Measurements from ENCODE around the gene YBX3. TPM values are rescaled to one million over a fixed set of nuclear protein-coding genes. Genes with fewer than 3 reads are reported as not detected.

YBX3 gene
- polyA plus RNA-seq, 1 donor = 233 TPM

DNA sequence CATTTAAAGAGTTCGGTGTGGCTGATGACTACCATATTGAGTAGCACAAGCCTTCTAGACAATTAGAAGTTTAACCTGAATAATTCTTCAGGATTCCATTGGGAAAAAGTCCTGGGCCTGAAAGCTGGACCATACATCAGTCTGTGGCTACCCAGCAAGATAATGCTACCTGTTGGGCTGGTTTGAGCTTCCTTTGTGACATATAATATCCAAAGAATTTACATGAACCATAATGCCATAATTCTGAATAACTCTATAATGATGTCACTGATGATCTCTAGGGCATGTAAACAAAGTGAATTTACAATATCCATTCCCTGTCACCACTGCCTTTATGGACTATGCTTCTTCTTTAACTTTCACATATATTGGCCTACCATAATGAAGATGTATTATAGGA, 3.8 kb upstream of the YBX3 start:
- DNase-seq = no peak

DNA sequence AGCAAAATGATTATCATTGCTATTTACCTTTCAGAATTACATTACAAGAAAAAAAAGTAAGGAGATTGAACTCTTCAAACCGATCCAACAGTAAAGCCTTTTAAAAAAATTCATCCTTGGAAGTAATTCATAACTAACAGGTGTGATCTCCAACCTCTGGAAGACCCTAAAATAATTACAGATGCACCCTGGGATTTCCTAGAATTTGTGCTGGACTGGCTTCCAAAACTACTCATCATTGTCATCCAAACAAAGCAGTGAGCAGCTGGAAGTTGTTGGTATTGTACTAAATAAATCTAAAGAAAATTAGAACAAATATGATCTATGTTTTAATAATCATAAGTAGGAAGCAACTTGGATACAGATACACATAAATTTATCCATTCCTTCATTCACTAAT, 1.9 kb upstream of the YBX3 start:
- DNase-seq = no peak

- DNase-seq = no peak
Measured at GRCh38 chr12:10722502-10722904, 620 bp downstream of the YBX3 start.

GRCh38 chr12:10721651-10722501, 1.2 kb downstream of the YBX3 start:
- peak; percentile 89 for DNase-seq

DNA sequence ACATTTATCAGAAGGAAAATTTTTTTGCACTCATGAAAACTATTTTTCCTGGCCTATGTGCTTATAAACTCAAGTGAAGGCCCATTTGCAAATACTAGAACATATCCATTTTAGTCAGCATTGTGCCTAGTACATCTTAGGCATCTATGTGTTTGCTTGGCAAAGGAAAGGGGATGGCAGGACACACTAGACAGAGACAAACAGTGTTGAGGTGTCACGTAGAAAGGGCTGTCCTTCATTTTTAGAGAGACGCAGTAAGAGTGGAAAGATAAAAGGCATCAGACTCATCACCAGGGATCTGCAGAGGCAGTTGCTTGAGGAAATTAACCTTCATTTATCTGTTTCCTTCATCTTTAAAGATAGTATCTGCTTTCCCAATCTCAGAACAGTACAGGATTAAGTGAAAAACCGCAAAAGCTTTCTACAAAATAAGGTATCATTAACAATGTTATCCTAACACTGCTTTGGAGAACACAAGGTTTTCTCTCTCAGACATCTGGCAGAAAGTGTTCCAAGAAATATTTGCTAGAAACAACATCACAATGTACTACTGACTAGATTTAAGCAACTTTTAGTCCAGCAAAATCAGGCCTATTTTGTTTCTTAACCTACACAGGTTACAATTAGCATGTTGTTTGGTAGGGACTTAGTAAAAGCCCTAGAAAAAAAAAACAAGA, 2.0 kb downstream of the YBX3 start:
- DNase-seq = no peak

- no peak for DNase-seq
Measured at GRCh38 chr12:10719482-10719881, 3.6 kb downstream of the YBX3 start.

DNA sequence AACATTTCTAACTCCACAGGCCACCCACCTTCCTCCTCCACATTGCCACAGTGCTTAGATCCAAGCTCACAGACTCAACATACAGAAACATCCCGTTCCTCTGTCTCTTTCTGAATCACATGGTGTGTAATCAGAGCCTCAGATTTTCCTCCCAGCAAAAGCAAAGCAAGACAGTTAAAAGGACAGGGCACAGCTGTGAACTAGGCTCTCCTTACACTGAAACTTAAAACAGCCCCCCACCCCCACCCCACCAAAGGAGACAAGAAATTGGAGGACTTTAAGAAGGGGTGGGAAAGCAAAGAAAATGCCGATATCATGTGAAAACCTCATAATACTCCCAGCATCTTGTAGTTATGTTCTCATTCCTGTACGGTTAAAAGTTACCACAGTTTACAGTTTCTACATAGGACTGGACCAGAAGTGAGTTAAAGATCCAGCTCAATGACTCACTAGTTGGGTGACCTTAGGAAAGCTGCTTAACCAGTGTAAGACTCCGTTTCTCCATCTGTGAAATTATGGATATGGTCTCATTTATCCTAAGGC, 4.8 kb downstream of the YBX3 start:
- peak; percentile 85 for DNase-seq

GRCh38 chr12:10717410-10717809, 5.7 kb downstream of the YBX3 start:
- peak; percentile 39 for DNase-seq

GRCh38 chr12:10716704-10717315, 6.3 kb downstream of the YBX3 start:
- DNase-seq = peak; percentile 54

- no peak for DNase-seq
Measured at GRCh38 chr12:10716277-10716676, 6.8 kb downstream of the YBX3 start.

- DNase-seq = no peak
Measured at GRCh38 chr12:10715491-10715890, 7.6 kb downstream of the YBX3 start.

DNA sequence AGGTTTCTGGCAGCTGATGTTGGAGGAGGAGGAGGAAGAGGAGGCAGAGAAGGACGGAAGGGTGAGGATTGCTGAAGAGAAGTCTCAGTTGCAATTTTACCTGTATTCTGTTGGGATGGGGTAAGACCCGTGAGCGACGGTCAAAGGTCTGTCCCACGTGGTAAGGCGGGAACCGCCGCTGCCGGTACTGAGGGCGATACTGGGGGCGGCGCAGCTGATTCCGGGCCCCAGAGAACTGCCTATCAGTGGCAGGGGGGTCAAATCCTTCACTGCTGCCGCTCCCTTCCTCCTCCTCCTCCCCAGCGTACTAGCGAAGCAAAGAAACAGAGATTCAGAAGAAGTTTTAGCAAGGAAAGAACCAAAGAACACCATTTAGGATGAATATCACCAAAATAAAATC, 13.3 kb downstream of the YBX3 start:
- DNase-seq = no peak

GRCh38 chr12:10708862-10709261, 14.3 kb downstream of the YBX3 start:
- no peak for DNase-seq

GRCh38 chr12:10705655-10706054, 17.5 kb downstream of the YBX3 start:
- DNase-seq = no peak

GRCh38 chr12:10701843-10702242, 21.3 kb downstream of the YBX3 start:
- no peak for DNase-seq

- DNase-seq = no peak
Measured at GRCh38 chr12:10701131-10701681, 21.9 kb downstream of the YBX3 start.

DNA sequence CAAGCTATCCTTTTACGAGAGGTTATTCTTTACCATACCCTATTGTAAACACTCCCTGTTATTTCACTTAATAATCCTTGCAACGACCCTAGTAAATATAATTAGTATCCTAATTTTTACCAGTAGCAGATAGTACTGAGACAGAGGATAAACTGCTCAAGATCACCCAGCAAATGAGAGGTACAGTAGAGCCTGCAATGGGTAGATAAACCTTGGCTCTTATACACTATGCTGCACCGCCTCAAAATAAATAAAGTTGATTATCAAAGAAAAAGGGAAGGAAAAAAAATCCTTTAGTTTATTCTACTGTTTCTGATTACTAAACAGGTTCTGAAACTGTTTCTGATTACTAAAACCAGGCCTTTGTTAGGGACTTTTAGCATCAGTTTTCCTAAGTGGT, 22.5 kb downstream of the YBX3 start:
- no peak for DNase-seq

GRCh38 chr12:10697862-10698261, 25.3 kb downstream of the YBX3 start:
- DNase-seq = no peak

- no peak for DNase-seq
Measured at GRCh38 chr12:10697156-10697555, 26.0 kb downstream of the YBX3 start.

DNA sequence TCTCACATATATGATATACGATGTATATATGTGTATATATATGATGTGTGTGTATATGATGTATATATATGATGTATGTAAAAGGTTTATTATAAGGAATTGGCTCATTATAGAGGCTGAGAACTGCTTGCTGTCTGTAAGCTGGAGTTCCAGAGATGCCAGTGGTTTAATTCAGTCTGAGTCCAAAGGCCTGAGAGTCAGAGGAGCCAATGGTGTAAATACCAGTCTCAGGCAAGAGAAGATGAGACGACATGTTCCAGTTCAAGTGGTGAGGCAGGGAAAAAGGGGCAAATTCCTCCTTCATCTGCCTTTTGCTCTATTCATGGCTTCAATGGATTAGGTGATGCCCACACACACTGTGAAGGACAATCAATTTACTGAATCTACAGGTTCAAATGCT, 32.2 kb downstream of the YBX3 start:
- DNase-seq = no peak

- DNase-seq = no peak
Measured at GRCh38 chr12:10689146-10689545, 34.0 kb downstream of the YBX3 start.

DNA sequence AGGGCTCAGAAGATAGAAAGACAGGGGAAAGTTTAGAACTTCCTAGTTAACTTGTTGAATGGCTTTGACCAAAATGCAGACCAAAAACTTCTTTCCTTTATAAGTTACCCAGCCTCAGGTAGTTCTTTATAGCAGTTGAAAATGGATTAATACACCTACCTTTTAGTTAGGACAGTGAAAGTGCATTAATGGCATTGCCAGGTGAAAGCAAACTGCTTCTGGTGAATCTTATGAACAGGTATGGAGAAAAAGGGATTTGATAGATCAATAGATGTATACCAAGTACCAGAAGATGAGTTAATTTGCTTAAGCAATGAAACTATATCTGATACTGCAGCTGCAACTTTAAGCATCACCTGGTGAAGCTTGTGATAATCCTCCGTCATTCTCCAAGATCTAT, 35.1 kb downstream of the YBX3 start:
- no peak for DNase-seq
